ENCODE data around the gene MUCL3. TPM values are rescaled to one million over a fixed set of nuclear protein-coding genes. Genes with fewer than 3 reads are reported as not detected.

Gene MUCL3
- total and polyA plus RNA-seq, 12 donors: under 0.01 to 0.02 TPM; not detected in 10

DNA sequence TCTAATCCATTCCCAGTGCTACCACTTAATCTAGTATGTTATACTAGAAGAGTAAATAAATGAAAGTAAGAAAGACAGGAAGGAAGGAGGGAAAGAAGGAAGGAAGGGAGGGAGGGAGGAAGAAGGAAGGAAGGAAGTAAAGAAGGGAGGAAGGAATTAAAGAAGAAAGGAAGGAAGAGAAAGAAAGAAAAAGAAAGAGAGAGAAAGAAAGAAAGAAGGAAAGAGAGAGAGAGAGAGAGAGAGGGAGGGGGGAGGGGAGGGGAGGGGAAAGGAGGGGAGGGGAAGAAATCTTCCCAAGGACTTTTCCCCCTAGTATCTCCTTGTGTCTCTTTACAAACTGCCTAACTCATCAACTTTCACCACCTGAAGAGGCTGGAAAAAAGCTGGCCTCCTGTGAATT is 21.9 kb downstream of the MUCL3 start:
- intact Hi-C loops (cut with DNase I): no loop called here
- H3K27ac ChIP-seq: no peak overlapping the region
- H3K4me1 ChIP-seq (replicated peaks in 1 of 2): no peaks in the 10 kb centered on the region
- TF ChIP-seq CTCF (IDR thresholded peaks at IDR 0.05): no peak
- TF ChIP-seq POLR2A (IDR thresholded peaks at IDR 0.05): no peak
- no peaks in the 10 kb centered on the region for H3K9me3 ChIP-seq (replicated peaks in 1 of 3)
- no peak for DNase-seq
- H3K36me3 ChIP-seq (replicated peaks in 1 of 2): no peaks in the 10 kb centered on the region
- no peaks in the 10 kb centered on the region for H3K27me3 ChIP-seq
- H3K4me3 ChIP-seq: no peak overlapping the region

DNA sequence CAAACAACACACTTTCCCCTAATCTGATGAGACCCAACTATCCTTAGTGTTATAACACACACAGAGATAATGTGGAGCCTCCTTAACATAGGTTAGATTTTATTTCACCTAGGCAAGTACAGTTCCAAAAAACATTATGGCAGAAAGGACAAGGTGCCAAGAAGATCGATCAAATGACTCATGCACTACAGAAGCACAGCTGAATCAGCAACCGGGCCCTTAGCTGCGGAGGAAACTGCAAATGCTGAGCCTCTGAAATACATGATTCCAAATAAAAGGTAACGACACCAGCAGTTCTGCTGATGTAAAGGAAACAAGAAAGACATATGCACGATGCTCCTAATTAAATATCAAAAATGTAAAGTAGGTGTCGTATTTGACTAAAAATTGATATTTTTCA is 22.9 kb downstream of the MUCL3 start:
- TF ChIP-seq POLR2A (IDR thresholded peaks at IDR 0.05) (no peak), CTCF (IDR thresholded peaks at IDR 0.05) (no peak)
- Histone ChIP-seq H3K4me3 (no peak overlapping the region), H3K27me3 (no peaks in the 10 kb centered on the region), H3K36me3 (replicated peaks in 1 of 2) (no peaks in the 10 kb centered on the region), H3K27ac (no peak overlapping the region), H3K4me1 (replicated peaks in 1 of 2) (no peaks in the 10 kb centered on the region), H3K9me3 (replicated peaks in 1 of 3) (no peaks in the 10 kb centered on the region)
- WGBS, 4 donors: 40 to 51% (median 48%) methylated on average over 6 of the region's 6 CpGs
- intact Hi-C loops (cut with DNase I): no loop called here
- peak in 6 of 7 donors; percentile 40 to 61 (median 52) for DNase-seq

DNA sequence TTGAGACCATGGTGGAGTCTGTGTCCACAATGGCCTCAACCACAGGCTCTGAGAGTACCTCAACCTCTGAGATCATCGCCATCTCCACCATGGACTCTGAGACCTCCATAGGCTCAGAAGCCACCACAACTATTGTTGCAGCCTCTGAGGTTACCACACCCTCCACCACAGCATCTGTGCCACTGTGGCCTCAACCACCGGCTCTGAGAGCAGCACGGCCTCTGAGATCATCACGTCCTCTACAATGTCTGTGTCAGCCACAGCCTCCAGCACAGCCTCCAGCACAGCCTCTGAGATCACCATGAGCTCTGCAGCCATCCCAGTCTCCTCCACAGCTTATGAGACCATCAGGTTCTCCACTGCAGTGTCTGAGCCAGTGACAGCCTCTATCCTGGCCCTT is 23.3 kb downstream of the MUCL3 start:
- TF ChIP-seq POLR2A (IDR thresholded peaks at IDR 0.05) (no peak), CTCF (IDR thresholded peaks at IDR 0.05) (no peak)
- DNase-seq: no peak
- 73 to 85% (median 80%) methylated on average over 4 of the region's 4 CpGs for WGBS, 4 donors
- Histone ChIP-seq H3K27me3 (no peaks in the 10 kb centered on the region), H3K36me3 (replicated peaks in 1 of 2) (no peaks in the 10 kb centered on the region), H3K27ac (no peak overlapping the region), H3K4me3 (no peak overlapping the region), H3K9me3 (replicated peaks in 1 of 3) (no peaks in the 10 kb centered on the region), H3K4me1 (replicated peaks in 1 of 2) (no peaks in the 10 kb centered on the region)
- intact Hi-C loops (cut with DNase I): no loop called here

DNA sequence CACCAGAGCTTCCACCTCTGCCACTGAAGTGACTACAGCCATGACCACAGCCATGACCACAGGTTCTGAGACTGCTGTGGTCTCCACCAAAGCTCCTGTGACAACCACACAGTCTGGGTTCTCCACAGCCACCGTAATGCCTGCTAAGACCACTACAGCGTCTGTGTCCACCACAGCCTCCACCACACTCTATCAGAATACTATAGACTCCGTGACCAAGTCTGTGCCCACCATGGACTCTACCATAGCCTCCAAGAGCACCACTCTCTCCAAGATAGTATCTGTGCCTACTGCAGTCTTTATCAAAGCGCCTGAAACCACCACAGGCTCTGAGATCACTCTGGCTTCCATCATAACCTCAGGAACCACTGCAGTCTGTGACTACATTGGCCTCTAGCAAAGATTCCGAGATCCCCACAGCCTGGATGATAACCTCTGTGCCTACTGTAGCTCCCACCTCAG is 24.4 kb downstream of the MUCL3 start:
- intact Hi-C loops (cut with DNase I): no loop called here
- no peaks in the 10 kb centered on the region for H3K36me3 ChIP-seq (replicated peaks in 1 of 2)
- no peaks in the 10 kb centered on the region for H3K9me3 ChIP-seq (replicated peaks in 1 of 3)
- H3K4me1 ChIP-seq (replicated peaks in 1 of 2): no peaks in the 10 kb centered on the region
- TF ChIP-seq CTCF (IDR thresholded peaks at IDR 0.05) (no peak), POLR2A (IDR thresholded peaks at IDR 0.05) (no peak)
- no peak for DNase-seq
- no peak overlapping the region for H3K4me3 ChIP-seq
- 83 to 86% (median 85%) methylated on average over 4 to 5 of the region's 5 CpGs for WGBS, 4 donors
- H3K27me3 ChIP-seq: no peaks in the 10 kb centered on the region
- H3K27ac ChIP-seq: no peak overlapping the region
